Measurements from ENCODE around the gene RWDD2A.

DNA sequence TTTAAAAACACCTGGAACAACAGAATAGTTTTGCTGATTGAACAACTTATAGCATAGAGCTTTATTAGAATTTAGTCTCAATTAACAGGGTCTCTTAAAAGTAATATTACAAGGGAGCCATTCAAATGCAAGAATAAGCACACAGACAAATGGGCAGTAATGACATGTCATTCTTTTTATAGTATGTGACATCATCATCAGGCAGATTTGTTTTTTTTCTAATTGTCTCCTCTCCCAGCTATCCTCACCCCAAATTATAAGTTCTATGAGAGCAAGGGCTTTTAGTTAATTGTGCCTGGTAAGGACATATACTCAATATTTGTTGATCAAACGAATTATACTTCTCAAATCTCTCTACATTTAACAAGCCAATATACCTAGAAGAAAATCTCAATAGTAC lies 11.0 kb upstream of the RWDD2A start:
- TF ChIP-seq CTCF (conservative IDR thresholded peaks at IDR 0.05; ENCODE audit: low read depth, low read length) (no peak), RFX5 (IDR thresholded peaks at IDR 0.05; ENCODE audit: low read depth, low read length) (no peak), BHLHE40 (IDR thresholded peaks at IDR 0.05; ENCODE audit: low read depth, low read length) (no peak), POLR2A (IDR thresholded peaks at IDR 0.05; ENCODE audit: low read depth, low read length) (no peak), CHD1 (IDR thresholded peaks at IDR 0.05; ENCODE audit: low read depth, low read length) (no peak), USF2 (IDR thresholded peaks at IDR 0.05; ENCODE audit: low read depth, low read length) (no peak), RAD21 (IDR thresholded peaks at IDR 0.05; ENCODE audit: low read length) (no peak), MXI1 (IDR thresholded peaks at IDR 0.05; ENCODE audit: borderline replicate concordance, low read depth, low read length) (no peak), FOS (IDR thresholded peaks at IDR 0.05; ENCODE audit: low read depth, low read length) (no peak)

Data from IMR-90 (cell line).